Thyroid gland (tissue), 4 donors: ENCODE results near the gene FABP7.

Experiments
- CTCF ChIP-seq, 6 experiments: fragments of 200-600 bp in 3 of 6; fragments of 450-650 bp in 3 of 6; sonication (generic) in 3 of 6; IDR thresholded peaks; one replicate each; pipeline ENCODE4 v1.5.1; 2016 to 2019; ENCODE audit warnings: antibody characterized with exemption in 6 of 6, mild to moderate bottlenecking in 2 of 6, inconsistent platforms in 1 of 6, moderate library complexity in 1 of 6
- POLR2A ChIP-seq, 2 donors: fragments of 450-650 bp; IDR thresholded peaks; one replicate each; pipeline ENCODE4 v1.6.1; 2017; ENCODE audit warnings: antibody characterized with exemption in 2 of 2, mild to moderate bottlenecking in 2 of 2, moderate library complexity in 1 of 2

- TF ChIP-seq CTCF (IDR thresholded peaks at IDR 0.05) (no peak), POLR2A (IDR thresholded peaks at IDR 0.05) (no peak)
These were observed 25.5 kb downstream of the FABP7 start for GRCh38 chr6:122804962-122805485.
